Stimulated activated CD8-positive, alpha-beta memory T cell treated with anti-CD3 and anti-CD28 coated beads, Interleukin-7, amount 100 ng/mL, for 48 hours (primary cell): ENCODE results near the gene C1orf159.
"Not testable (repeated sequence)": the region's sequence is repeated elsewhere in the genome, so short reads cannot be mapped to it uniquely, and the experiment has no call there.

ENCODE experiments used
- DNase-seq, 2 donors: peaks; one replicate each; pipeline ENCODE4 v3.0.0-alpha.2; 2020; ENCODE audit warnings: low read depth in 1 of 2; ENCODE audit errors: extremely low read depth in 1 of 2

C1orf159 gene

GRCh38 chr1:1115786-1116700, at the start of gene C1orf159:
C1orf159 (minus strand) TSS chr1:1116089; CDS start chr1:1091543, 24,546 bp downstream.
- DNase-seq = peak; percentile 97

- DNase-seq = no peak
Observed at GRCh38 chr1:1165485-1165884, 49.6 kb upstream of the C1orf159 start.

GRCh38 chr1:1164701-1165451, 49.0 kb upstream of the C1orf159 start:
- DNase-seq = no peak

- DNase-seq = no peak
Observed at GRCh38 chr1:1164361-1164700, 48.4 kb upstream of the C1orf159 start.

DNA sequence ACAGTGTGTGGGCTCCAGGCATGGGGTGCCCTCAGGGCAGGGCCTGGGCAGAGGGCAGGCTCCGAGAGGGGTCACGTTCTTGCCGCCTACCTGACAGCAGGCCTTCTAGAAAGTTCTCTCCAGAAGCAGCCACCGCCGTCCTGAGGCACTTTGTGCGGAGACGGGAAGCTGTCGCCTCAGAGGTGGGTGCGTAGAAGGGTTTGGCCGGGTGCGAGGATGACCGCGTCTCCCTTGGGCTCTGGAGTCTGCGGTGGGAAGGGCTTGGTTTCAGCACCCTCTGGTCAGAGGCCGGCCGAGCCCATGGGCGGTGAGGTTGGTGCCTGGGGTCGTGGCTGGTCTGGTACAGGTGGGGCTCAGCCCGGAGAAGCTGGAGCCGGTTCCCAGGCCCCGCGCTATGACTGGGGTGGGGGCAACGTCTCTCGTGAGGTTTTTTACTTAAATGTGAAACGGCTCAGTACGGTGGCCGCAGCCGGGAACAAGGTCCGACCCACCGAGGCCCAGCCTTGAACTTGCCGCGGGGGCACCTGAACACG, 47.7 kb upstream of the C1orf159 start:
- DNase-seq = no peak

- DNase-seq = no peak
Observed at GRCh38 chr1:1162597-1163537, 47.0 kb upstream of the C1orf159 start.

DNA sequence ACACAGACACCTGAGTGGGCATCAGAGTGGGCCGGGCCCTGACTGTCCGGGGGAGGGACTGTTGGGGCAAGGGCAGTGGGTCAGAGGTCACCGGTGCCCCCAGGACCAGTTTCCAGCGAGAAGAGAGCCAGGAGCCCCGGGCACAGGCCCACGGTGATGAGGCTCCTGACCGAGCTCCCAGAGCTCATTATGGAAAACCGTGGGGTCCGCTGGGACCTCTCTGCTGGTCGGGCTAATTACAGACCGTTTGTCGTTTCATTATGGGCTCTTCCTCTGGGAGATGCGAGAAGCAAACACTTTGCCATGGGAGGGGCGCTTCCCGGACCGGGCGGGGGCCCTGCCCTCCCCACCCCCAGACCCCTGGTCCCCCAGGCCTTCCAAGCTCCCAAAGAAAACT, 45.8 kb upstream of the C1orf159 start:
- no peak for DNase-seq

DNA sequence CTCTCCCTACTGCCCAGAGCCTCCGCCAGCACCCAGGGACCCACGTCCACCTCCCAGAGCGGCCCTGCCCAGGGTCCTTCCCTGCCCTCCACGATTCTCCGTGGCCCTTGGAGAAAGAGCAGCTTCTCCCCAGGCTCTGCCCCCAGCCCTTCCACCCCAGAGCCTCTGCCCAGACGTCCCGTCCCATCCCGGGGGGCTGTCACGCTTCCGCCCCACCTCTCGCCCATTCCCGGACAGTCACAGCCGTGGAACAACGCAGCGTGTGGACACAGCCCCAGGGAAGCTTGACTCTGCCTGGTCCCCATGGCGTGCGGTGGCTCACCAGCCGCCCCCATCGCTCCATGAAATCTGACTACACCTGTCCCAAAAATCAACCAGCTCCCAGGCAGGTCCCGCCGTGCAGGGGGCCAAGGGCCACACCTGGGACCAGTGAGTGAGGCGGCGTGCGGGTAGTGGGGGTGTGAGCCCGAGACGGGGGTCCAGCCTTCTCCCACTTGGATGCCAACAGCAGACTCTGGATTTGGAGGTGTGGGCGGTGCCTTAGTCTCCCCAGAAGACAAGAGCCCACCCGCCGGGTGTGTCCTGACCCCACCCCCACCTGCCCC, 45.3 kb upstream of the C1orf159 start:
- DNase-seq = no peak

- DNase-seq = no peak
Observed at GRCh38 chr1:1160281-1160930, 44.5 kb upstream of the C1orf159 start.

DNA sequence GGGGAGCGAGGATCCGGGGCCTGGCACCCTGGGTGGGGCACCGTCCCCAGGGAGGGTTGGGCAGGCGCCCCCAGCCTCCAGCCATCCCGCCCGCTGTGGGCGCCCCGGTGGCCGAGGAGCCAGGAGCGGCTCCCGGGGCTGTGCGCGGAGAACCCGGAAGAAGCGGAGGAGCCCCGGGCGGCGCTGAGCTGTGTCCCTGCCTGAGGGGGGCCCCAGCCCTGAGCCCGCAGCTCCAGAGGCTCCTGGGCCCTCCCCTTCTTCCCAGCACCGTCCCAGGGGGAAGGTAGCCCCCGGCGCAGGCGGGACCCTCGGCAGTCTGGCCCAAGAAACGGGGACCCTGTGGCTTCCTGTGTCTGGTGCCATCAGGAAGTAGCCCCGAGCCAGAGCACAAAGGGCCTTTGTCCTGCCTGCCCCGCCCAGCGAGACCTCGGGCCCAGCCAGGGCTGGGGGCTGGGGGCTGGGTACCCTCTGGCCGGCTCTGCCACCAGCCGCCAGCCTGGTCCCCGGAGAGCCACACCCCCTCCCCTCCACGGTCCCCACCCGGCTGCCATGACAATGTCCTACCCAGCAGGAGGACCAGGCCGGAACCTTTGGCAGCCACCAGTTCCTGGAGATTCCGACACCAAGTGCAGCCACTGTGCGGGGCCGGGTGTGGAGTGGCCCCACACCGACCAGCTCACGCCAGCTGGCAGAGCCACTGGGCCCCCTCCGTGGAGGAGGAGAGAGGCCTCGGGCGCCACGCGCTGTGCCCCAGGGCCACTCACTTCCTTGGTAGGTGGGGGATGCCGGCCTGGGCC, 42.2 kb upstream of the C1orf159 start:
- no peak for DNase-seq

DNA sequence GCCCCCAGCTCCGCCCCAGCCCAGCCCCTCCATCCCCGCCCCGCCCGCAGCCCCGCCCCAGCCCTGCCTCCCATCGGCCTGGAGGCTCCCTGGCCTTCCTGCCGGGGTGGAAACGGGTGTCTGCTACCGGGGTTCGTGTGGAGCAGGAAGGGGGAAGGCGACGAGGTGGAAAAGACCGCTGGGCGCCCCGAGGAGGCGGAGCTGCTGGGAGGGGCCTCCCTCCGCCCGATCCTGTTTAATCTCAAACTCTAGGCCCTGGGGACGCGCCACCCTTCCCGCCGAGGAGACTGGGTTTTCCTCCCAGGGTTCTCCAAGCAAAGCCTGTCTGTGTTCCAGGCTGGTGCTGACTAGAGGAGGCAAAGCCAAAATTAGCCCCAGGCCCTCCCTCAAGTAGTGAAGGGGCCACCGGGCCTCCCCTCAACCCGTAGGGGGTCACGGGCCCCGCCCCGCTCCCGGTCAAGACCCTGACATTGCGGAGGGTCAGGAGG, 41.6 kb upstream of the C1orf159 start:
- peak in 1 of 2 donors; percentile 53 for DNase-seq

- DNase-seq = no peak
Observed at GRCh38 chr1:1157033-1157365, 41.1 kb upstream of the C1orf159 start.

DNA sequence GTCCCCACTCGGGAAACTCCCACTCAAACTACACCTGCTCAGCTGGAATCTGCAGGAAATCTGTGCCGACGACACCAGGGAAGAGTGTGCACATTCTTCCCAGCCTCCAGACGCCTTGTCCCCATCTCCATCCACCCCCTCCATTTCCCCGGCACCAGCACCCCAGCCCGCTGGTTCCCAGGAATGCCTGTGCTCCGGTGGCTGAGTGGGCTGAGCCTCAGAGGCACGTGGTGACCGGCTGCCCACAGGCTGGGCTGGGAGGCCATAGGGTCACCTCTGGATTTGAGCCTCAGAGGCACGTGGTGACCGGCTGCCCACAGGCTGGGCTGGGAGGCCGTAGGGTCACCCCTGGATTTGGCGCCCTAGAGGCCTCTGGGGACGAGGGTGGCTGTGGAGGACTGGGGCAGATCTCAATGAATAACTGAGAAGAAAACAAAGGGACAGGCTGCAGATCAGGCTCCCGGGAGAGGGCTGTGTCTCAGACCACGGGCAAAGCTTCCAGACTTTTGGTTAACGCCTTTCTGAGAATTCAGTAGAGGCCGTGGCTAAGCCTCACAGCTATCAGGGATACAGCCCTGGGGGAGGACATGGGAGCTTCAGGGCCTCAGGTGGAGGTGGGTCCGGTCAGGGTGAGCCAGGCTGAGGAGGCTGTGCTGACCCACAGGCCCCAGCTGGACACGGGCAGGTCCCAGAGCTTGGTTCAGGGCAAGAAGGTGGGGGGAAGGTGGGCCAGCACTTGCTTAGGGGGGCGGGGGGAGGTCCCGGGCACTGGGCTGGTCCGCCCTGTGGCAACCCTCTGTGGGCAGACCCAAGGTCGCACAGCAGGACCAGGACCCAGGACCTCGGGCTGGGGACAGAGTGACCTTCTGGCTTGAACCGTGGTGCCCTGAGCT, 40.5 kb upstream of the C1orf159 start:
- DNase-seq = no peak

- no peak for DNase-seq
Observed at GRCh38 chr1:1155258-1155657, 39.4 kb upstream of the C1orf159 start.

- DNase-seq = no peak
Observed at GRCh38 chr1:1153874-1154273, 38.0 kb upstream of the C1orf159 start.

- DNase-seq = not testable (repeated sequence)
Observed at GRCh38 chr1:1153215-1153614, 37.3 kb upstream of the C1orf159 start.

GRCh38 chr1:1152431-1152830, 36.5 kb upstream of the C1orf159 start:
- not testable (repeated sequence) for DNase-seq

DNA sequence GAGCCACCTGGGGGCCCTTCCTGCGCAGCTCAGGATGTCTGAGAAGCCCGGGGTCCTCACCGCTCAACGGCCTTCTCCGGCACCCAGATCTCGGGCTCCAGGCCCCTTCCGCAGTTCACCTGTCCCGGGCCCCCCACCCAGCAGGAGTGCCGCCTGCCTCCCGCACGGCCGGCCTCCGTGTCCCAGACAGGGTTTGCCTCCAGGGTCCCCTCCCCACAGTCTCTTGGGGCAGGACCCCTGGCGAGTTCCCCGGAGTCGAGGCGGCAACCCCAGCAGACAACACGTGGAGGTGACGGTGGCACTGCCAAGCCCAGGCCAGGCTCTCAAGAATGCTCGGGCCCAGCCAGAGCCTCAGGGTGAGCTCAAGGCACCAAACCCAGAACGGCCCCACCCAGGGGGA, 35.4 kb upstream of the C1orf159 start:
- DNase-seq = no peak
